ENCODE results near the gene GRID1.

GRID1 gene

GRCh38 chr10:85601526-85601925 lies 765.1 kb downstream of the GRID1 start:
- TF ChIP-seq CTCF (IDR thresholded peaks at IDR 0.05) (no peak), ZFX (IDR thresholded peaks at IDR 0.05; ENCODE audit: borderline replicate concordance) (no peak)
- no peak overlapping the region for H3K27ac ChIP-seq

DNA sequence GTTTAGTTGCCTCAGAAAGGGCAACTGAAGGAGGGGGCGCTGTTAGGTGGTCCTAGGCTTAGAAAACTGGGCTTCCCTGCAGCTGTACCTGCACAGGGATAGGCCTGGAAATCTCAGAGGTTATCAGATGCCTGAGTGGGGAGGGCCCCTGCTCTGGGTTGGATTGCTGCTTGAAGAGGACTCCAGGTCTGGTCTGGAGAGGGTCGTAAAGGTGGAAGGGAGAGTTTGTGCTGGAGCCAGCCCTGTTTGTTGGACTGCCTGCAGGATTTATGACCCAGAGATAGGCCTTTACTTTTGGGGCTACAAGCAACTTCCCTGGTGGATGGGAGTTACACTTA lies 765.9 kb downstream of the GRID1 start:
- TF ChIP-seq ZFX (IDR thresholded peaks at IDR 0.05; ENCODE audit: borderline replicate concordance) = no peak
- TF ChIP-seq CTCF (IDR thresholded peaks at IDR 0.05) = no peak
- no peak overlapping the region for H3K27ac ChIP-seq

GRCh38 chr10:85600026-85600743 lies 766.4 kb downstream of the GRID1 start:
- no peak overlapping the region for H3K27ac ChIP-seq
- no peak for TF ChIP-seq CTCF (IDR thresholded peaks at IDR 0.05)
- TF ChIP-seq ZFX (IDR thresholded peaks at IDR 0.05; ENCODE audit: borderline replicate concordance) = no peak

GRCh38 chr10:85599081-85599480 lies 767.5 kb downstream of the GRID1 start:
- H3K27ac ChIP-seq = no peak overlapping the region
- TF ChIP-seq CTCF (IDR thresholded peaks at IDR 0.05) = no peak
- TF ChIP-seq ZFX (IDR thresholded peaks at IDR 0.05; ENCODE audit: borderline replicate concordance) = no peak

DNA sequence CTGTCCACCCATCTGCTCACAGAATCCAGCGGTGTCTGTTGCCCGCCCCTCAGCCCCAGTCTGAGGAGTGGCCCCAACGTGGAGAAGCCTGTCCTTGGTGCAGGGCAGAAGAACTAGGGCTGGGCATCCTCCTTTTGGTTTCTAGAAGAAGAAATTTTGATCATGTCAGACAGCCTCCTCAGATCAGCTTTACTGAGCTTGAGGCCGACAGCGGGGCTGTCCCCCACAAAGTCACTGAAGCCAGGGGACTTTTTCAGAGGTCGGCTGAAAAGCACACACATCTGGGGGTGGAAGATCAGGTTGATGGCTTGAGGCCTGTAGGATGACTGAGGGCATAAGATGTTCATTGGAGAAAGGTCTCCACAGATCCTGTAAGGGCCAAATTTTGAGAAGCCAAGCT lies 767.9 kb downstream of the GRID1 start:
- no peak overlapping the region for H3K27ac ChIP-seq
- TF ChIP-seq ZFX (IDR thresholded peaks at IDR 0.05; ENCODE audit: borderline replicate concordance) (no peak), CTCF (IDR thresholded peaks at IDR 0.05) (no peak)

- TF ChIP-seq CTCF (IDR thresholded peaks at IDR 0.05) (no peak), ZFX (IDR thresholded peaks at IDR 0.05; ENCODE audit: borderline replicate concordance) (no peak)
- H3K27ac ChIP-seq = no peak overlapping the region
These were observed 769.6 kb downstream of the GRID1 start for GRCh38 chr10:85597006-85597405.

DNA sequence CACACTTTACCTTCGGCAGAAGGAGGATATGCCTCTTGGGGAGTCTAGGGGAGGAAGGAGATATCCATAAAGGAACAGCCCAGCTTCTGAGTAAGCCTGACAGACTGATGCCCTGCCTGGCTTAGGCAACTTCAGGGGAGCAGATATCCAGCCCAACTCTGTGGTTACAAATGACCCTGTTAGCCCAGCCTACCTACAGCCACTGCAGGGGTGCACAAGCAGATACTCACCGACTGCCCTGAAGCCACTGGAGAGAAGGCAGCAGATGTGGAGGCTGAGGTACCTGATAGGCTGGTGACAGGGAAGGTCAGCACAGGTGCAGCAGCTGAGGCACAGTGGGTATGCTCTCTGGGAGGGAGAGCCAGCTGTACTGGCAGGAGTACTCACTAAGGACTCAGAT lies 770.2 kb downstream of the GRID1 start:
- TF ChIP-seq CTCF (IDR thresholded peaks at IDR 0.05) (no peak), ZFX (IDR thresholded peaks at IDR 0.05; ENCODE audit: borderline replicate concordance) (no peak)

More for the DNA sequence above, 770.2 kb downstream of the GRID1 start:
- H3K27ac ChIP-seq = no peak overlapping the region

Measured in 22Rv1 (cell line).